ENCODE measurements around the gene NPC1L1.

DNA sequence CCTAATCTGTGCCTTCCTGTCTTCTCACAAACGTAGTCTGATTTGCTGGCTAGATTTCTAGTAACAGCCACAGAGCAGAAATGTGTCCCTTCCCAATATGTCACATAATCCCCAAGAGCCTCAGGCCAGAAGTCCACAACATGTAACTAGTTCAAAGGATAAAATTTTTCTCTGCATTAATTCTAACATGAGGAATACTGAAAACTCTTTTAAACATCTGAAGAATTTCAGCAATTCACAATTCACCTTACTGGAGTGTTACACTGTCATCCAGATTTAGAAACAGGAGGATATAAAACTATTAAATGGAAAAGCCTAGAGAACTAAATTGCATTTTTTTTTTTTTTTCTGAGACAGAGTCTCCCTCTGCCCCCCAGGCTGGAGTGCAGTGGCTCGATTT, 35.1 kb upstream of the NPC1L1 start:
- TF ChIP-seq CTCF (IDR thresholded peaks at IDR 0.05) (no peak), EZH2 (IDR thresholded peaks at IDR 0.05; ENCODE audit: borderline replicate concordance, insufficient read depth, low read depth, low read length, poor library complexity, severe bottlenecking) (no peak)

All from B cell (primary cell).